GM19438 (cell line): ENCODE data around the gene LHFPL3.

Experiments
- ATAC-seq: cut with Tn5 transposase; IDR thresholded peaks from one replicate; pipeline ENCODE4 v1.9.1; 2021; ENCODE audit warnings: low read depth; ENCODE audit not compliant: unreplicated experiment

LHFPL3 gene

GRCh38 chr7:104469166-104469820, 140.9 kb downstream of the LHFPL3 start:
- ATAC-seq = no peak

GRCh38 chr7:104480529-104480928, 152.1 kb downstream of the LHFPL3 start:
- ATAC-seq = no peak

GRCh38 chr7:104482362-104483037, 154.1 kb downstream of the LHFPL3 start:
- no peak for ATAC-seq

- ATAC-seq = no peak
These were observed 158.5 kb downstream of the LHFPL3 start for GRCh38 chr7:104486931-104487330.

- no peak for ATAC-seq
These were observed 159.2 kb downstream of the LHFPL3 start for GRCh38 chr7:104487642-104488041.

GRCh38 chr7:104497379-104497967, 169.1 kb downstream of the LHFPL3 start:
- ATAC-seq = no peak

- ATAC-seq = no peak
These were observed 171.6 kb downstream of the LHFPL3 start for GRCh38 chr7:104499975-104500374.

GRCh38 chr7:104509874-104510273, 181.5 kb downstream of the LHFPL3 start:
- no peak for ATAC-seq

- ATAC-seq = no peak
These were observed 196.4 kb downstream of the LHFPL3 start for GRCh38 chr7:104524853-104525252.

GRCh38 chr7:104528142-104528541, 199.7 kb downstream of the LHFPL3 start:
- ATAC-seq = no peak

- no peak for ATAC-seq
These were observed 201.2 kb downstream of the LHFPL3 start for GRCh38 chr7:104529567-104529966.

GRCh38 chr7:104530251-104530650, 201.8 kb downstream of the LHFPL3 start:
- ATAC-seq = no peak

- no peak for ATAC-seq
These were observed 205.7 kb downstream of the LHFPL3 start for GRCh38 chr7:104534149-104534548.

- ATAC-seq = no peak
These were observed 207.4 kb downstream of the LHFPL3 start for GRCh38 chr7:104535841-104536240.

- ATAC-seq = no peak
These were observed 208.6 kb downstream of the LHFPL3 start for GRCh38 chr7:104536956-104537355.

- ATAC-seq = no peak
These were observed 209.7 kb downstream of the LHFPL3 start for GRCh38 chr7:104538152-104538551.

GRCh38 chr7:104541897-104542296, 213.5 kb downstream of the LHFPL3 start:
- ATAC-seq = no peak

- no peak for ATAC-seq
These were observed 220.5 kb downstream of the LHFPL3 start for GRCh38 chr7:104548861-104549260.

GRCh38 chr7:104550362-104550761, 222.0 kb downstream of the LHFPL3 start:
- no peak for ATAC-seq

GRCh38 chr7:104551226-104551625, 222.8 kb downstream of the LHFPL3 start:
- no peak for ATAC-seq

GRCh38 chr7:104552102-104552501, 223.7 kb downstream of the LHFPL3 start:
- no peak for ATAC-seq

GRCh38 chr7:104553074-104553473, 224.7 kb downstream of the LHFPL3 start:
- no peak for ATAC-seq
